GM23338 (cell line): ENCODE measurements around the gene EXOC4. TPM values are rescaled to one million over a fixed set of nuclear protein-coding genes. Genes with fewer than 3 reads are reported as not detected.

Experiments used
- ATAC-seq: fragments of 200-7000 bp; cut with Tn5 transposase; 3 replicates; pipeline ENCODE4 v1.9.1; 2020
- DNase-seq: peaks from one replicate; pipeline ENCODE4 v3.0.0-alpha.2; 2015; ENCODE audit warnings: low spot score
- H2AFZ ChIP-seq: fragments of 200-600 bp; sonication (generic); 2 replicates; pipeline ENCODE4 v1.8.0; 2016; ENCODE audit warnings: antibody characterized with exemption, mild to moderate bottlenecking, moderate library complexity
- H3F3A ChIP-seq: fragments of 200-600 bp; sonication (generic); replicated peaks from 2 replicates; pipeline ENCODE4 v1.8.0; 2017; ENCODE audit warnings: antibody characterized with exemption, mixed run types, low read depth
- H3K27ac ChIP-seq: fragments of 200-600 bp; sonication (generic); 2 replicates; pipeline ENCODE4 v1.6.1; 2016; ENCODE audit warnings: low read depth
- H3K27me3 ChIP-seq: fragments of 200-600 bp; sonication (generic); 2 replicates; pipeline ENCODE4 v1.8.0; 2016; ENCODE audit warnings: mild to moderate bottlenecking, mixed run types, moderate library complexity; ENCODE audit not compliant: insufficient read depth
- H3K36me3 ChIP-seq: fragments of 200-600 bp; sonication (generic); 2 replicates; pipeline ENCODE4 v1.8.0; 2016; ENCODE audit warnings: mild to moderate bottlenecking; ENCODE audit not compliant: insufficient read depth
- H3K4me1 ChIP-seq: fragments of 200-600 bp; sonication (generic); 2 replicates; pipeline ENCODE4 v1.8.0; 2016; ENCODE audit warnings: mild to moderate bottlenecking, moderate library complexity; ENCODE audit not compliant: insufficient read depth
- H3K4me2 ChIP-seq: fragments of 200-600 bp; sonication (generic); 2 replicates; pipeline ENCODE4 v1.7.1; 2017; ENCODE audit warnings: mixed run types
- H3K4me3 ChIP-seq: fragments of 200-600 bp; sonication (generic); 2 replicates; pipeline ENCODE4 v1.6.1; 2016; ENCODE audit warnings: mixed run types
- H3K79me2 ChIP-seq: fragments of 200-600 bp; sonication (generic); replicated peaks from 2 replicates; pipeline ENCODE4 v1.8.0; 2017; ENCODE audit warnings: mild to moderate bottlenecking; ENCODE audit not compliant: insufficient read depth
- H3K9me2 ChIP-seq: fragments of 200-600 bp; sonication (generic); 2 replicates; pipeline ENCODE4 v1.8.0; 2017; ENCODE audit not compliant: insufficient read depth
- H4K20me1 ChIP-seq: fragments of 200-600 bp; sonication (generic); replicated peaks from 2 replicates; pipeline ENCODE4 v1.8.0; 2017; ENCODE audit warnings: mild to moderate bottlenecking; ENCODE audit not compliant: insufficient read depth
- H3K27ac Mint-ChIP-seq: 2 replicates; pipeline ENCODE4 v1.8.0; 2020; ENCODE audit warnings: inconsistent platforms, mild to moderate bottlenecking, moderate library complexity, mixed read lengths
- H3K27me3 Mint-ChIP-seq: 3 replicates; pipeline ENCODE4 v1.8.0; 2022; ENCODE audit warnings: low read depth, mild to moderate bottlenecking, moderate library complexity, mixed read lengths, inconsistent platforms; ENCODE audit not compliant: insufficient read depth, poor library complexity
- H3K36me3 Mint-ChIP-seq: 3 replicates; pipeline ENCODE4 v1.8.0; 2021; ENCODE audit warnings: low read depth, mild to moderate bottlenecking, inconsistent platforms, moderate library complexity, mixed read lengths
- H3K4me1 Mint-ChIP-seq: 3 replicates; pipeline ENCODE4 v1.8.0; 2020; ENCODE audit warnings: mild to moderate bottlenecking, inconsistent platforms, mixed read lengths
- H3K4me3 Mint-ChIP-seq: 3 replicates; pipeline ENCODE4 v1.8.0; 2021; ENCODE audit warnings: moderate library complexity, mild to moderate bottlenecking, inconsistent platforms, mixed read lengths
- H3K9me3 Mint-ChIP-seq: 3 replicates; pipeline ENCODE4 v1.8.0; 2020; ENCODE audit warnings: moderate library complexity, mild to moderate bottlenecking, inconsistent platforms, mixed read lengths
- CREB1 ChIP-seq: fragments of 250-450 bp; sonication (Bioruptor Pico); IDR thresholded peaks from 2 replicates; pipeline ENCODE4 v1.5.0; 2020; ENCODE audit warnings: low read depth, mild to moderate bottlenecking, moderate library complexity
- CTCF ChIP-seq, 2 experiments: fragments of 200-600 bp in 1 of 2; sonication (generic) in 1 of 2; conservative IDR thresholded peaks; 2 replicates each; pipeline versions ENCODE4 v1.5.1 to v1.6.1; 2016 to 2017; ENCODE audit warnings: antibody characterized with exemption in 2 of 2, low read depth in 2 of 2, mild to moderate bottlenecking in 2 of 2, moderate library complexity in 1 of 2
- ETS1 ChIP-seq: IDR thresholded peaks from 2 replicates; pipeline ENCODE4 v1.6.1; 2016; ENCODE audit warnings: antibody characterized with exemption
- EZH2 ChIP-seq: fragments of 200-600 bp; sonication (generic); IDR thresholded peaks from one replicate; pipeline ENCODE4 v1.8.0; 2017; ENCODE audit warnings: antibody characterized with exemption, mild to moderate bottlenecking, low read depth; ENCODE audit not compliant: unreplicated experiment
- EZH2phosphoT487 ChIP-seq: fragments of 200-600 bp; sonication (generic); IDR thresholded peaks from one replicate; pipeline ENCODE4 v1.8.1; 2018; ENCODE audit warnings: antibody characterized with exemption; ENCODE audit not compliant: unreplicated experiment
- JUNB ChIP-seq: IDR thresholded peaks from one replicate; pipeline ENCODE4 v1.6.1; 2016; ENCODE audit warnings: antibody characterized with exemption; ENCODE audit not compliant: unreplicated experiment
- NANOG ChIP-seq: IDR thresholded peaks from 2 replicates; pipeline ENCODE4 v1.6.1; 2016; ENCODE audit warnings: antibody characterized with exemption, borderline replicate concordance
- POLR2AphosphoS5 ChIP-seq: IDR thresholded peaks from 2 replicates; pipeline ENCODE4 v1.6.1; 2016; ENCODE audit warnings: antibody characterized with exemption, low read depth
- REST ChIP-seq: IDR thresholded peaks from one replicate; pipeline ENCODE4 v1.6.1; 2018; ENCODE audit warnings: antibody characterized with exemption; ENCODE audit not compliant: unreplicated experiment
- STAT1 ChIP-seq: IDR thresholded peaks from one replicate; pipeline ENCODE4 v1.6.1; 2016; ENCODE audit warnings: antibody characterized with exemption; ENCODE audit not compliant: unreplicated experiment
- ZNF114 ChIP-seq: fragments of 250-450 bp; sonication (Bioruptor Pico); IDR thresholded peaks from 2 replicates; pipeline ENCODE4 v1.5.0; 2020; ENCODE audit warnings: mild to moderate bottlenecking, moderate library complexity
- ZNF331 ChIP-seq: fragments of 250-450 bp; sonication (Bioruptor Pico); IDR thresholded peaks from 2 replicates; pipeline ENCODE4 v1.5.0; 2020; ENCODE audit warnings: low read depth, mild to moderate bottlenecking, moderate library complexity
- ZNF462 ChIP-seq: fragments of 250-450 bp; sonication (Bioruptor Pico); IDR thresholded peaks from 2 replicates; pipeline ENCODE4 v1.5.0; 2020; ENCODE audit warnings: mild to moderate bottlenecking, moderate library complexity
- polyA plus RNA-seq: library from polyadenylated mRNA; unstranded; fragments of >200 nt; fragmentation: Nextera tagmentation; extraction: Ambion mirVana; gene quantifications from 2 replicates; pipeline ENCODE4 v1.2.1, GENCODE V29; 2016
- total RNA-seq: library from RNA; depleted of rRNA; stranded (reverse); fragments of >200 nt; shearing (Covaris generic); gene quantifications from 2 replicates; pipeline ENCODE4 v1.2.3, GENCODE V29; 2014

Gene EXOC4
- total and polyA plus RNA-seq, 2 experiments from 2014 or later = 37.5 to 52.7 TPM

- H3K27me3 Mint-ChIP-seq = no peaks in the 10 kb centered on the region
- peaks cover 25% of the 10 kb centered on the region for H3K4me1 Mint-ChIP-seq
- Histone ChIP-seq H3K9me2 (no peaks in the 10 kb centered on the region), H3K4me3 (no peak overlapping the region), H2AFZ (no peak overlapping the region), H4K20me1 (no peaks in the 10 kb centered on the region), H3K27ac (no peak overlapping the region), H3K36me3 (no peaks in the 10 kb centered on the region), H3F3A (no peaks in the 10 kb centered on the region), H3K4me2 (no peak overlapping the region), H3K79me2 (no peaks in the 10 kb centered on the region), H3K27me3 (no peaks in the 10 kb centered on the region), H3K4me1 (peaks cover 27% of the 10 kb centered on the region)
- DNase-seq (no peak), ATAC-seq (no peak)
- H3K27ac Mint-ChIP-seq = no peak overlapping the region; the same call in 1 of the 2 replicates
- H3K4me3 Mint-ChIP-seq = no peak overlapping the region
- no peaks in the 10 kb centered on the region for H3K9me3 Mint-ChIP-seq
- no peak for TF ChIP-seq ZNF331 (CRISPR knock-in tag)
- TF ChIP-seq CREB1 (CRISPR knock-in tag) = no peak
- TF ChIP-seq ETS1 = no peak
- TF ChIP-seq CTCF (conservative IDR thresholded peaks at IDR 0.05; ENCODE audit: low read depth in 2 of 2) = no peak
- no peak for TF ChIP-seq STAT1
- no peak for TF ChIP-seq EZH2
- TF ChIP-seq NANOG = no peak
- TF ChIP-seq ZNF462 (CRISPR knock-in tag) = no peak
- no peak for TF ChIP-seq ZNF114
- TF ChIP-seq JUNB = no peak
- TF ChIP-seq EZH2phosphoT487 = no peak
- TF ChIP-seq REST = no peak
- TF ChIP-seq POLR2AphosphoS5 = no peak
- H3K36me3 Mint-ChIP-seq = no peaks in the 10 kb centered on the region
Measured at GRCh38 chr7:133573554-133574265, 320.8 kb downstream of the EXOC4 start.
